ENCODE data around the gene ADAMTS3. TPM values are rescaled to one million over a fixed set of nuclear protein-coding genes. Genes with fewer than 3 reads are reported as not detected.

ADAMTS3 gene
- total and polyA plus RNA-seq, 8 donors = 3.0 to 8.9 (median 7.4) TPM

DNA sequence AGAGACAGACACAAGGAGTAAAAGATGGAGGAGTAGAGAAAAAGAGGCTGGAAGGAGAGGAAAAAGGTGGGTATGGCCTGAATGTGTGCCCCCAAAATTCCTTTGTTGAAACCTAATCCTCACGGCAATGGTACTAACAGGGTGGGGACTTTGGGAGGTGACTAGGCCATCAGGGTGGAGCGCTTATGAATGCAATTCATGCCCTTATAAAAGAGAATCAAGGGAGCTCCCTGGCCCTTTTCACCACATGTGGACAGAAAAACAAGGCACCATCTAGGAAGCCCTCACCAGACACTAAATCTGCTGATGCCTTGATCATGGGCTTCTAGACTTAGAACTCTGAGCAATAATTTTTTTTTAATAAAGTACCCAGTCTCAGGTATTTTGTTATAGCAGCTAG lies 282.1 kb downstream of the ADAMTS3 start:
- H3K27ac ChIP-seq = no peak overlapping the region
- H3K36me3 ChIP-seq = no peaks in the 10 kb centered on the region
- TF ChIP-seq, protein P1, sequence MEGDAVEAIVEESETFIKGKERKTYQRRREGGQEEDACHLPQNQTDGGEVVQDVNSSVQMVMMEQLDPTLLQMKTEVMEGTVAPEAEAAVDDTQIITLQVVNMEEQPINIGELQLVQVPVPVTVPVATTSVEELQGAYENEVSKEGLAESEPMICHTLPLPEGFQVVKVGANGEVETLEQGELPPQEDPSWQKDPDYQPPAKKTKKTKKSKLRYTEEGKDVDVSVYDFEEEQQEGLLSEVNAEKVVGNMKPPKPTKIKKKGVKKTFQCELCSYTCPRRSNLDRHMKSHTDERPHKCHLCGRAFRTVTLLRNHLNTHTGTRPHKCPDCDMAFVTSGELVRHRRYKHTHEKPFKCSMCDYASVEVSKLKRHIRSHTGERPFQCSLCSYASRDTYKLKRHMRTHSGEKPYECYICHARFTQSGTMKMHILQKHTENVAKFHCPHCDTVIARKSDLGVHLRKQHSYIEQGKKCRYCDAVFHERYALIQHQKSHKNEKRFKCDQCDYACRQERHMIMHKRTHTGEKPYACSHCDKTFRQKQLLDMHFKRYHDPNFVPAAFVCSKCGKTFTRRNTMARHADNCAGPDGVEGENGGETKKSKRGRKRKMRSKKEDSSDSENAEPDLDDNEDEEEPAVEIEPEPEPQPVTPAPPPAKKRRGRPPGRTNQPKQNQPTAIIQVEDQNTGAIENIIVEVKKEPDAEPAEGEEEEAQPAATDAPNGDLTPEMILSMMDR (IDR thresholded peaks at IDR 0.05) = no peak
- no peak overlapping the region for H3K4me3 ChIP-seq
- ATAC-seq = no peak
- no peaks in the 10 kb centered on the region for H3K4me1 ChIP-seq
- intact Hi-C loops (cut with DNase I) = no loop called here
- no peak for DNase-seq
- H3K9me3 ChIP-seq = no peaks in the 10 kb centered on the region
- no peaks in the 10 kb centered on the region for H3K27me3 ChIP-seq

GRCh38 chr4:72286185-72286584 lies 282.8 kb downstream of the ADAMTS3 start:
- TF ChIP-seq, protein P1 (IDR thresholded peaks at IDR 0.05) = no peak
- H3K27ac ChIP-seq = no peak overlapping the region

DNA sequence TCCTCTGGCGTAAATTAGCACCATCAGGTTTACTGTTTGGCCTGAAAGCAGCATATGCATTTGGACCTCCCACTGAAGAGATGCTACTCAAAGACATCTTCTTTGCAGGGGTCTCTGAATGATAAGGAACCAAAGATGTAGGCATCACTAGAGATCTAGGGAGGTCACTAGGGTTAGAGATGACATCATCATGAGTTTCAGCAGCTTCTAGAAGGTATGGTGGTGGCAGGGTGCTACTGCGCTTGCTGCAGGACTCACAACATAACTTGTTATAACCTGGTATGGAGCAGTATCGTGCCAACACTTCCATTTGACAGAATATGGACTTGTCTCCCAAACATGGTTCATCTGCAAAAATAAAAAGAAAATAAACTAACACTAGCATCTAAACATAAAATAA lies 285.7 kb downstream of the ADAMTS3 start:
- intact Hi-C loops (cut with DNase I) = no loop called here
- Histone ChIP-seq H3K27me3 (no peaks in the 10 kb centered on the region), H3K9me3 (no peaks in the 10 kb centered on the region), H3K36me3 (no peaks in the 10 kb centered on the region), H3K4me1 (no peaks in the 10 kb centered on the region), H3K27ac (no peak overlapping the region), H3K4me3 (no peak overlapping the region)
- no peak for DNase-seq
- ATAC-seq = no peak
- TF ChIP-seq, protein P1 (IDR thresholded peaks at IDR 0.05) = no peak

More at GRCh38 chr4:72286185-72286584, 282.8 kb downstream of the ADAMTS3 start:
- peak; percentile 41 for ATAC-seq
- no peaks in the 10 kb centered on the region for H3K4me1 ChIP-seq
- no peak overlapping the region for H3K4me3 ChIP-seq
- H3K27me3 ChIP-seq = no peaks in the 10 kb centered on the region
- no peaks in the 10 kb centered on the region for H3K9me3 ChIP-seq
- intact Hi-C loops (cut with DNase I) = no loop called here
- H3K36me3 ChIP-seq = no peaks in the 10 kb centered on the region
- DNase-seq = peak in 2 of 4 donors; percentile 13 to 21

DNA sequence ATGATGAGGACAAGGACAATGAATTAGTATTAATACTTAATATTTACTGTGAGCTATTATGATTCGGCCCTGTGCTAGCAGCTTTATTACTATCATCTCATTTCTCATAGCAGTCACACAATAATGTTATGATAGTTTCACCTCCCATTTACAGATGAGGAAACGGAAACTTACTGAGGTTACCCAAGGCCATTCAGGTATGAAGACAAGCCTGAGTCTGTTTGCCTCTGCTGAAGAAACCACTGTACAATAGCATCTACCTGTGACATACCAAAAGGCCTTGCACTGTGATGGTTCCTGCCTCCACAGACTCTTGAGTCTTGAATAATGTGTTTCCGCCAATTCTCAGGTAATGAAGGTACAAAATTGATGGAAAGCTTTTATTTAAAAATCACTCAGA lies 288.8 kb downstream of the ADAMTS3 start:
- Histone ChIP-seq H3K27ac (no peak overlapping the region), H3K36me3 (no peaks in the 10 kb centered on the region), H3K4me1 (no peaks in the 10 kb centered on the region), H3K4me3 (no peak overlapping the region), H3K9me3 (no peaks in the 10 kb centered on the region), H3K27me3 (no peaks in the 10 kb centered on the region)
- TF ChIP-seq, protein P1 (IDR thresholded peaks at IDR 0.05) = no peak
- ATAC-seq = no peak
- intact Hi-C loops (cut with DNase I) = no loop called here
- no peak for DNase-seq

DNA sequence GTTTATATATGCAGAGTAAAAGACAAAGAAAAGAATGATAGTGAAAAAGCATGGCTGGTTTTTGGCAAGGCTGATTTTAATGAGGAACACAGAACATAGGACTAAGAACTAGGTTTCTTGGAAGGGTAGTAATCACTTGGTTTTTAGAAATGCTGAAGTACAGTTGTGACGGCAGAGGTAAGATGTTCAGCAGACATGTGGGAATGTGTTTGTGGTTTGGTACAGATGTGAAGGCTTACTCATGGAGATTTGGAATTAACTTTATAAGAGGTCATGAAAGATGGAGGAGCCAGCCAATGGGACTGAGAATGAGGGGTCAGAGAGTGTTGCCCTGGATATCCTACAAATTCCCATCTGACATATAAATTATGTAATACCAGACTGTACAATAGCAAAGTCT lies 293.6 kb downstream of the ADAMTS3 start:
- TF ChIP-seq, protein P1 (IDR thresholded peaks at IDR 0.05) = no peak
- no peak for DNase-seq
- H3K4me3 ChIP-seq = no peak overlapping the region
- H3K27me3 ChIP-seq = no peaks in the 10 kb centered on the region
- no peaks in the 10 kb centered on the region for H3K36me3 ChIP-seq
- peaks cover 0 to 14% of the 10 kb centered on the region in 2 donors for H3K9me3 ChIP-seq
- H3K27ac ChIP-seq = no peak overlapping the region
- ATAC-seq = no peak
- intact Hi-C loops (cut with DNase I) = no loop called here
- no peaks in the 10 kb centered on the region for H3K4me1 ChIP-seq
